Measurements from ENCODE around the gene CERCAM. TPM values are rescaled to one million over a fixed set of nuclear protein-coding genes. Genes with fewer than 3 reads are reported as not detected.

The CERCAM gene
- total and polyA plus RNA-seq, 2 of the 4 experiments (the other 2 are of a cell fraction) = 15.1 to 118 TPM

Small RNAs within 50 kb of the gene (microRNA-seq; reads per million reads assigned to microRNA genes)
- not detected for gene MIR219B (ENCODE audit: unreplicated experiment)

Other genes with a start within 250 kb of the CERCAM start
- gene CIZ1, start 229.3 kb upstream of the CERCAM start, total RNA-seq (2012; rRNA removed) = 13.8 and 20.6 TPM in 2 replicates
- gene CIZ1, start 229.3 kb upstream of the CERCAM start, polyA plus RNA-seq (2012; rRNA removed) = 51.9 and 54.4 TPM in 2 replicates
- gene DNM1, start 217.5 kb upstream of the CERCAM start, total RNA-seq (2012; rRNA removed) = 11.4 and 13.6 TPM in 2 replicates
- gene DNM1, start 217.5 kb upstream of the CERCAM start, polyA plus RNA-seq (2012; rRNA removed) = 17.7 and 19.3 TPM in 2 replicates
- gene GOLGA2, start 144.8 kb upstream of the CERCAM start, total RNA-seq (2012; rRNA removed) = 118 TPM in 2 replicates
- 124 and 146 TPM in 2 replicates for gene GOLGA2, start 144.8 kb upstream of the CERCAM start, polyA plus RNA-seq (2012; rRNA removed)
- gene SWI5, start 144.6 kb upstream of the CERCAM start, total RNA-seq (2012; rRNA removed) = 37.5 and 38.9 TPM in 2 replicates
- 93.5 and 99.7 TPM in 2 replicates for gene SWI5, start 144.6 kb upstream of the CERCAM start, polyA plus RNA-seq (2012; rRNA removed)
- 16.7 and 21.3 TPM in 2 replicates for gene TRUB2, start 98.4 kb upstream of the CERCAM start, total RNA-seq (2012; rRNA removed)
- gene TRUB2, start 98.4 kb upstream of the CERCAM start, polyA plus RNA-seq (2012; rRNA removed) = 17.4 and 18.0 TPM in 2 replicates
- 20.0 and 20.1 TPM in 2 replicates for gene COQ4, start 98.0 kb upstream of the CERCAM start, total RNA-seq (2012; rRNA removed)
- 40.7 and 41.4 TPM in 2 replicates for gene COQ4, start 98.0 kb upstream of the CERCAM start, polyA plus RNA-seq (2012; rRNA removed)
- gene SLC27A4, start 80.3 kb upstream of the CERCAM start, total RNA-seq (2012; rRNA removed) = 9.2 and 9.7 TPM in 2 replicates
- 13.7 and 14.8 TPM in 2 replicates for gene SLC27A4, start 80.3 kb upstream of the CERCAM start, polyA plus RNA-seq (2012; rRNA removed)
- 20.6 and 33.2 TPM in 2 replicates for gene URM1, start 49.5 kb upstream of the CERCAM start, total RNA-seq (2012; rRNA removed)
- gene URM1, start 49.5 kb upstream of the CERCAM start, polyA plus RNA-seq (2012; rRNA removed) = 66.9 and 75.6 TPM in 2 replicates
- 46.4 and 59.2 TPM in 2 replicates for gene ODF2, start 35.1 kb downstream of the CERCAM start, total RNA-seq (2012; rRNA removed)
- gene ODF2, start 35.1 kb downstream of the CERCAM start, polyA plus RNA-seq (2012; rRNA removed) = 34.9 and 40.2 TPM in 2 replicates
- 35.3 and 39.4 TPM in 2 replicates for gene GLE1, start 83.9 kb downstream of the CERCAM start, total RNA-seq (2012; rRNA removed)
- gene GLE1, start 83.9 kb downstream of the CERCAM start, polyA plus RNA-seq (2012; rRNA removed) = 13.2 and 14.3 TPM in 2 replicates
- 327 and 345 TPM in 2 replicates for gene SPTAN1, start 131.7 kb downstream of the CERCAM start, total RNA-seq (2012; rRNA removed)
- gene SPTAN1, start 131.7 kb downstream of the CERCAM start, polyA plus RNA-seq (2012; rRNA removed) = 275 and 316 TPM in 2 replicates
- gene DYNC2I2, start 236.0 kb downstream of the CERCAM start, total RNA-seq (2012; rRNA removed) = 36.1 and 37.1 TPM in 2 replicates
- 33.7 and 42.9 TPM in 2 replicates for gene DYNC2I2, start 236.0 kb downstream of the CERCAM start, polyA plus RNA-seq (2012; rRNA removed)

Data from IMR-90 (cell line).